Endodermal cell (in vitro differentiated cells): ENCODE results near the gene CX3CR1. TPM values are rescaled to one million over a fixed set of nuclear protein-coding genes. Genes with fewer than 3 reads are reported as not detected.

Source experiments
- DNase-seq: peaks from one replicate; pipeline ENCODE4 v3.0.0-alpha.2; 2017
- H3K27ac ChIP-seq: 2 replicates; pipeline ENCODE4 v1.5.1; 2013; ENCODE audit warnings: mild to moderate bottlenecking, low read depth, low read length, moderate library complexity
- H3K27me3 ChIP-seq: 2 replicates; pipeline ENCODE4 v1.6.1; 2013; ENCODE audit warnings: mild to moderate bottlenecking, low read length, moderate library complexity; ENCODE audit not compliant: insufficient read depth, control insufficient read depth, poor library complexity, severe bottlenecking
- H3K36me3 ChIP-seq: 2 replicates; pipeline ENCODE4 v1.7.0; 2013; ENCODE audit warnings: mild to moderate bottlenecking, low read length, moderate library complexity; ENCODE audit not compliant: control insufficient read depth, insufficient read depth
- H3K4me1 ChIP-seq: one replicate; pipeline ENCODE4 v1.7.0; 2013; ENCODE audit warnings: low read length; ENCODE audit not compliant: control insufficient read depth, insufficient read depth
- H3K4me3 ChIP-seq: 2 replicates; pipeline ENCODE4 v1.5.1; 2013; ENCODE audit warnings: mild to moderate bottlenecking, low read length, moderate library complexity
- H3K9ac ChIP-seq: 2 replicates; pipeline ENCODE4 v1.6.1; 2013; ENCODE audit warnings: mild to moderate bottlenecking, low read length, moderate library complexity; ENCODE audit not compliant: poor library complexity, severe bottlenecking; ENCODE audit errors: extremely low read depth
- H3K9me3 ChIP-seq: 2 replicates; pipeline ENCODE4 v1.6.1; 2013; ENCODE audit warnings: mild to moderate bottlenecking, low read length, moderate library complexity; ENCODE audit not compliant: control insufficient read depth
- H3K27ac Mint-ChIP-seq: 2 replicates; pipeline ENCODE4 v1.8.0; 2020; ENCODE audit warnings: mixed read lengths
- H3K27me3 Mint-ChIP-seq: 2 replicates; pipeline ENCODE4 v1.8.0; 2021; ENCODE audit warnings: mild to moderate bottlenecking, mixed read lengths; ENCODE audit not compliant: insufficient read depth
- H3K36me3 Mint-ChIP-seq: 2 replicates; pipeline ENCODE4 v1.8.0; 2020; ENCODE audit warnings: low read depth, mixed read lengths
- H3K4me1 Mint-ChIP-seq: 2 replicates; pipeline ENCODE4 v1.8.0; 2020; ENCODE audit warnings: mixed read lengths
- H3K4me3 Mint-ChIP-seq: 2 replicates; pipeline ENCODE4 v1.8.0; 2020; ENCODE audit warnings: mild to moderate bottlenecking, moderate library complexity, mixed read lengths
- H3K9me3 Mint-ChIP-seq: 2 replicates; pipeline ENCODE4 v1.8.0; 2020; ENCODE audit warnings: mild to moderate bottlenecking, mixed read lengths
- CTCF ChIP-seq: fragments of 200-600 bp; sonication (generic); conservative IDR thresholded peaks from 2 replicates; pipeline ENCODE4 v1.5.0; 2021; ENCODE audit warnings: antibody characterized with exemption, mild to moderate bottlenecking
- WGBS, 2 experiments: methylation state at CpG; one replicate each; pipeline versions ENCODE4 v1.1.5 to v1.1.7; 2013; ENCODE audit warnings: missing lambda C conversion rate in 2 of 2, mixed read lengths in 1 of 2; ENCODE audit not compliant: insufficient coverage in 1 of 2, insufficient read length in 1 of 2; 5-methylcytosine and 5-hydroxymethylcytosine counted together
- total RNA-seq, 2 donors: library from RNA; stranded (reverse); fragmentation: NEBNext Ultra II Directional in 1 of 2; extraction: Animal tissue kit (Norgen Biotek cat#: 25700) in 1 of 2; gene quantifications; 2 replicates in 1 of 2; 3 replicates in 1 of 2; pipeline ENCODE4 v1.2.1, GENCODE V29; 2021

Gene CX3CR1
- total RNA-seq, 2 donors from 2014 or later: not detected

DNA sequence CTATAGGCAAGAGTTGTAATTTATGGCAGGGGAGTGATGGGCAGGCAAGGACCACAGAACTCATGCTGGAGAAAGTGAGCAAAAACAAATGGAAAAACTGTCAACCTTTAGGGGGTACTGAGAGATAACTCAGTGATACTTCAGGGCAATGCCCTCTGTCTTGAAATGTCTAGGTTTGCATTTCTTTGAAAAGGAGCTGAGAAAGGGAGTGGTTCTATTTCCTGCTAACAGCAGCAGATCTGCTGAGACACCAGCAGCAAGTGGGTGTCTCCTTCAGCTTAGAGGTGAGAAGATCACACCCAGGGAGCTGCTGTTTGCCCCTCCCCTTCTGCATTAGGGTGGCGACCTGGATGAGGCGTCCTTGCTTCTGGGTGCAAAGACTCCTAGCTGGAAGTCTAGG is 45.2 kb downstream of the CX3CR1 start:
- DNase-seq: peak; percentile 53
- 43% methylated on average over 2 of the region's 2 CpGs; no CpG with 5 or more reads in 1 of the 2 experiments for WGBS, 2 experiments
- Histone ChIP-seq H3K36me3 (no peaks in the 10 kb centered on the region), H3K27ac (no peak overlapping the region), H3K4me1 (no peaks in the 10 kb centered on the region), H3K9me3 (no peaks in the 10 kb centered on the region), H3K9ac (no peak overlapping the region), H3K27me3 (peaks cover 5% of the 10 kb centered on the region), H3K4me3 (no peak overlapping the region)
- no peak for TF ChIP-seq CTCF
- Mint-ChIP-seq H3K27ac (no peak overlapping the region), H3K27me3 (peaks cover 7% of the 10 kb centered on the region), H3K36me3 (no peaks in the 10 kb centered on the region), H3K4me1 (peaks cover 11% of the 10 kb centered on the region), H3K9me3 (no peaks in the 10 kb centered on the region), H3K4me3 (no peak overlapping the region)

GRCh38 chr3:39232859-39233258 is 47.0 kb downstream of the CX3CR1 start:
- H3K9me3 Mint-ChIP-seq: peaks cover 5% of the 10 kb centered on the region
- DNase-seq: no peak
- no peak overlapping the region for H3K27ac ChIP-seq
- TF ChIP-seq CTCF: no peak
- no peak overlapping the region for H3K4me3 ChIP-seq
- H3K36me3 Mint-ChIP-seq: no peaks in the 10 kb centered on the region
- no peaks in the 10 kb centered on the region for H3K4me1 ChIP-seq
- peaks cover 1% of the 10 kb centered on the region for H3K27me3 ChIP-seq
- 52 to 83% methylated on average over 1 to 2 of the region's 3 CpGs for WGBS, 2 experiments
- no peak overlapping the region for H3K4me3 Mint-ChIP-seq
- H3K27me3 Mint-ChIP-seq: peaks cover 7% of the 10 kb centered on the region
- H3K36me3 ChIP-seq: no peaks in the 10 kb centered on the region
- no peaks in the 10 kb centered on the region for H3K9me3 ChIP-seq
- H3K27ac Mint-ChIP-seq: no peak overlapping the region
- no peak overlapping the region for H3K9ac ChIP-seq
- H3K4me1 Mint-ChIP-seq: peaks cover 11% of the 10 kb centered on the region

GRCh38 chr3:39230453-39230852 is 49.4 kb downstream of the CX3CR1 start:
- Histone ChIP-seq H3K27me3 (no peaks in the 10 kb centered on the region), H3K36me3 (no peaks in the 10 kb centered on the region), H3K4me3 (no peak overlapping the region), H3K27ac (no peak overlapping the region), H3K9ac (no peak overlapping the region), H3K9me3 (no peaks in the 10 kb centered on the region), H3K4me1 (no peaks in the 10 kb centered on the region)
- Mint-ChIP-seq H3K36me3 (no peaks in the 10 kb centered on the region), H3K27ac (no peak overlapping the region), H3K4me3 (no peak overlapping the region), H3K4me1 (peaks cover 11% of the 10 kb centered on the region), H3K9me3 (peaks cover 5% of the 10 kb centered on the region), H3K27me3 (peaks cover 7% of the 10 kb centered on the region)
- WGBS, 2 experiments: no CpG with 5 or more reads among the region's 1 CpG
- no peak for TF ChIP-seq CTCF
- DNase-seq: no peak
